PC-3 (cell line): ENCODE measurements around the gene RGS14.

Source experiments
- CTCF ChIP-seq: fragments of 300-600 bp; sonication (generic); conservative IDR thresholded peaks from 2 replicates; pipeline ENCODE4 v1.5.1; 2017; ENCODE audit warnings: antibody characterized with exemption, low read depth, mild to moderate bottlenecking, low read length
- EZH2 ChIP-seq: fragments of 300-600 bp; sonication (generic); IDR thresholded peaks from one replicate; pipeline ENCODE4 v1.6.1; 2017; ENCODE audit warnings: antibody characterized with exemption, mild to moderate bottlenecking, low read length; ENCODE audit not compliant: unreplicated experiment
- EZH2phosphoT487 ChIP-seq: fragments of 300-600 bp; sonication (generic); IDR thresholded peaks from 2 replicates; pipeline ENCODE4 v1.6.1; 2018; ENCODE audit warnings: mild to moderate bottlenecking, antibody characterized with exemption, low read length, borderline replicate concordance

GRCh38 chr5:177378884-177379883 is 21.5 kb downstream of the RGS14 start:
- no peak for TF ChIP-seq CTCF
- no peak for TF ChIP-seq EZH2
- TF ChIP-seq EZH2phosphoT487 = no peak
